NOMO-1 treated with dmso at 0.1 percent for 144 hours (cell line): Measurements from ENCODE around the gene DOCK2.
"Not testable (repeated sequence)": the region's sequence is repeated elsewhere in the genome, so short reads cannot be mapped to it uniquely, and the experiment has no call there.

Experiments used
- DNase-seq: peaks from one replicate; lab custom pipeline; 2025; ENCODE audit not compliant: unreplicated experiment; lab: John Stamatoyannopoulos, UW

DOCK2 gene

DNA sequence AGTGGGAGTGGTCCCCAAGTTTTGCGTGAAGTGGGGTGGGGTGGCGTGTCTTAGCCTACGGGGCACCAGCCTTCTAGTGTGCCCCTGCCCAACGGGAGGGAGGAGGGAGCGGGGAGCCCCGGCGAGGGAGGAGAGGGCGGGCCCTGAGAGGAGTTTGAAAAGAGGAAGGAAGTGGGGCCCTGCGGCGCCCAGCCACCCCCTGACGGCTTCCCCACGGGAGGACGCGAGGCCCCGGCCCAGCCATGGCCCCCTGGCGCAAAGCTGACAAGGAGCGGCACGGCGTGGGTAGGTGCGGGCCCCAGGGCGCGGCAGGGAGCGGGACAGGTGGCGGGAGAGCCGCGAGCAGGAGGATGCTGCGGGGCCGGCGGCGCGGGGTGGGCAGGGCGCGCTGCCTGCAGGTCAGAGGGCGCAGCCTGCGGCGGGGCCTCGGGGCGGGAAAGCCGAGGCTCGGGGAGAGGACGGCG is at the start of gene DOCK2:
Gene DOCK2 (plus strand): TSS at position 191 of the 464 bp plus-strand sequence. CDS start 52 bp downstream, at position 243.
- DNase-seq = peak; percentile 84

GRCh38 chr5:169590602-169591001 is 46.5 kb upstream of the DOCK2 start:
- DNase-seq = no peak

DNA sequence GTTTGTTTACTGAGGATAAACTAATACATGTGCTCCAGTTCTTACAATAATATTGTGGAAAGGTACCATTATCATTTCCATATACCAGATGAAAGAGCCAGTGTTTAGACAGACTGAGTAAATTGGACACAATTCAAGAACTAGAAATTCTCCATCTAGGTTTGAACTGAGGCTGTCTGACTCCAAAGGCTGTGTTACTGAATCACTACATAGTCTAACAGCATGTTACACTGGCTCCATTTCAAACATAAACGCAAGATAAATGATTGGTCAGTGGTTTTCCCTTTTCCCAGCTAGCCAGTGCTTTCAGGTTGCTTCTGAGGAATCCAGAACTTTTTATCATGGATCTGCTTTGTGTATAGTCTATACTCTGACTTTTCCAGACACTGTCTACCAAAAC is 45.4 kb upstream of the DOCK2 start:
- no peak for DNase-seq

- no peak for DNase-seq
Observed at GRCh38 chr5:169592937-169593650, 44.0 kb upstream of the DOCK2 start.

DNA sequence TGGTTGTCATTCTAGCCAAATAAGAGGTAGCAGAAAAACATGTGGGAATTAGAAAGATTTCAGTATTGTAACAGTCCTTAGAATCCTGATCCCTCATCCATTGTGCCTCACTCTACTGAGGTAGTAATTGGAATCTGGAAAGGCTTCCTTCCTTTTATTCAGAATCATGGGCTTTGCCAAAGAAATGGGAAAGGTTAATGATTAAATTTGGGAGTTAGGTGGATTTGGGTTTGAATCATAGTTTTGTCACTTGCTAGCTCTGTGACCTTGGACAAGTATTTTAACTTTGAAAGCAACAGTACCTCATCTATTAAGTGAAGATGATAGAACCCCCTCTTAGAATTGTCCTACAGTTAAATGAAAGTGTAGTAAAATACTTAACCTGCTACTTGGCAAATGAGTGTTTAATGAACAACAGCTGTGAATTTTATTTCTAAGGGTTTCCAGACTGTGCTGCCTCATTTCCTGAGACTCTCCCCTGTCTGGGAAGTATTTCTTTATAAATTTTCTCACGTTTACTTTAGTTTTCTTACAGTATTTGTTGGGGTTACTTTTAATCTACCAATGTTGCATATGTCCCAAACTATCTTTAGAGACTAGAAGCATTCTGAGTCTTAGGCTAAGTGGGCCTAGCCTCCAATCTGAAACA is 41.8 kb upstream of the DOCK2 start:
- DNase-seq = no peak

DNA sequence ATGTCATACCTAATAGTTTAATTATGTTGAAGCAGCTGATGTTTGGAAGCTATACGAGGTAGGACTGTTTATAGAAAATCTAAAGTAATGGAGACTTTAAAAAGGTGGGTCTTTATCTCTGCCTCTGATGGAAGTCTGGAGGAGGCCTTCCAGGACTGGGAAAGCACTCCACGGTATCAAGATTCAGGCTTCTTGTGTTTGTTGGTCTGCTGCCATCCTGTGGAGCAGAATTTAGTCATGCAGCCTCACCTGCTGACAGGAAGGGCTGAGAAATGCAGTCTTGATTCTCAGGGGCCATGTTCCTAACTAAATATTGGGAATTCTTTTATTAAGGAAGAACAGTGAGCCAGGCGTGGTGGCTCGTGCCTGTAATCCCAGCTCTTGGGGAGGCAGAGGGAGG is 37.6 kb upstream of the DOCK2 start:
- no peak for DNase-seq

DNA sequence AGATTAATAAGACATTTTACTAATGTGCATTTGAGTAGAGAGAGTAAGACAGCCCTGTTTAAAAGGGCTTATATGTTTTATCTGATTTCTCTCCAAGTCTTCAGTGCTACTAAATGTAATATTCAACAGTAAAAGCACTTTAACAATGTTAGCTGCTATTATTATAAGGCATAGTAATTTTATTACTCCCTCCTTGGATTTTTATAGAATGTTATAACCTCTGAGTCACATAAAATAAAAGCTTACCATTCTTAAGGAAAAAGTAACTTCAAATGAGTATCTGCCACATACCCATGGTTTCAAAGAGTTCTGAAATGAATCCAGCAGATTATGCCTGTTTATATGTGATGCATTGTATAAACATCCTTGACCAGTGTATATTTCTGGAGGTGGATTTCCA is 34.5 kb upstream of the DOCK2 start:
- no peak for DNase-seq

DNA sequence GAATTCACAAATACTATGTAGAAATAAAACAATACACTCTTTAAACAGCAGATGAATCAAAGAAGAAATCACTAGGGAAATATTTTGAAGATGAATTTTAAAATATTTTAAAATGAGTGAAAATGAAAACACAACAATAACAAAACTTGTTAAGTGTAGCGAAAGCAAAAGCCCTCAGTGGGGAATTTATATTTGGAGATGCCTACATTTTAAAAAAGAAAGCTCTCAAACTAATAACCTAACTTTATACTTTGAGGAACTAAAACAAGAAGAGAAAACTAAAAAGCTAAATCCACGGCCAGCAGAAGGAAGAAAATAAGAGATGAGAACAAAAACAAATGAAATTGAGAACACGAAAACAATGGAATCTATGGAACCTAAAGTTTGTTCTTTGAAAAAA is 30.8 kb upstream of the DOCK2 start:
- DNase-seq = no peak

- no peak for DNase-seq
Observed at GRCh38 chr5:169607882-169608281, 29.2 kb upstream of the DOCK2 start.

GRCh38 chr5:169609716-169610115 is 27.4 kb upstream of the DOCK2 start:
- no peak for DNase-seq

GRCh38 chr5:169610606-169611005 is 26.5 kb upstream of the DOCK2 start:
- DNase-seq = no peak

DNA sequence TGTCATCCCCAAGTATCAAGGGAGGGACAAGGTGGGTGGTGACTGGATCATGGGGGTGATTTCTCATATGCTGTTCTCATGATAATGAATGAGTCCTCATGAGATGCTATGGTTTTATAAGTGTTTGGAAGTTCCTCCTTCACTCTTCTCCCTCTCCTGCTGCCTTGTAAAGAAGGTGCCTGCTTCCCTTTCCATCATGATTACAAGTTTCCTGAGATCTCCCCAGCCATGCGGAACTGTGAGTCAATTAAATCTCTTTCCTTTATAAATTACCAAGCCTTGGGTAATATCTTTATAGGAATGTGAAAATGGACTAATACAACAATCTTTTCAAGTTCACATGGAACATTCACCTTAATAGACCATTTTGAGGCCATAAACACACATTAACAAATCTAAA is 21.5 kb upstream of the DOCK2 start:
- DNase-seq = no peak

DNA sequence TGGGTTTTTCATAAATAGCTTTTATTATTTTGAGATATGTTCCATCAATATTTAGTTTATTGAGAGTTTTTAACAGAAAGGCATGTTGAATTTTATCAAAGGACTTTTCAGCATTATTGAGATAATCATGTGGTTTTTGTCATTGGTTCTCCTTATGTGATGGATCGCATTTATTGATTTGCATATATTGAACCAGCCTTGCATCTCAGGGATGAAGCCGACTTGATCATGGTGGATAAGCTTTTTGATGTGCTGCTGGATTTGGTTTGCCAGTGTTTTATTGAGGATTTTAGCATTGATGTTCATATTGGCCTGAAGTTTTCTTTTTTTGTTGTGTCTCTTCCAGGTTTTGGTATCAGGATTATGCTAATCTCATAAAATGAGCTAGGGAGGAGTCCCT is 12.8 kb upstream of the DOCK2 start:
- not testable (repeated sequence) for DNase-seq

DNA sequence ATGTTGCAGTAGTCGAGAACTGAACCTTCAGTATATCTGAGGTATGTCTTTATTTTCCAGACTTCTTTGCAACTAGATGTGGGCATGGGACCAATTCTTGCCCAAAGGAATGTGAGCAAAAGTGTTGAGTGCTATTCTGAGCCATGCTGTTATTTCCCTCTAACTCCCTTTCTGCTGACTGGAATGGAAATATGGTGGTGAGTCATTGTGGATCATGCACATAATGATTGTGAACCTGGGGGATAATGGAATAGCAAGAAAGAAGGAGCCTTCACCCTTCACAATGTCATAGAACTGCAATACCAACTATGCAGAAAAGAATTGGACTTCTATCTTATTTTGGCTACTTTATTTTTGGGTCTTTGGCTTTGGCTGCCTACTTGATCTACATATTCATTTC is 10.3 kb upstream of the DOCK2 start:
- no peak for DNase-seq

GRCh38 chr5:169627551-169627950 is 9.5 kb upstream of the DOCK2 start:
- no peak for DNase-seq

DNA sequence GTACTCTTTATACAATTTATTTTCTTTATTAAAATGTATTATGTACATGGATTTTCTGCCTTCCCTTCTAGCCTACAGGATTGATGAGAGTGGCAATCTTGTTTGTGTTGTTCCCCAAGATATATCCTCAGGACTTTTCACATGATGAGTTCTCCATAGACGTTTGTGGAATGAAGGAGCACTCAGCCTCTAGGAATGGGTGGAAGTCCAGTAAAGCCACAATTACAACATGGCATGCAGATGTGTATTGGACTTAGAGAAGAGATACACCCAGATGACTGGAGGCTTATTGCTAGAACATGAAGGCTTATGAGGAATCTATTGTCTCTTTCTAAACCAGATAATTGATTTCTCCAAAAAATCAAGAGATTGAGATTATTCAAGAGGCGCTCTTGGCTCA is 8.2 kb upstream of the DOCK2 start:
- DNase-seq = no peak

GRCh38 chr5:169629847-169630548 is 7.1 kb upstream of the DOCK2 start:
- no peak for DNase-seq

DNA sequence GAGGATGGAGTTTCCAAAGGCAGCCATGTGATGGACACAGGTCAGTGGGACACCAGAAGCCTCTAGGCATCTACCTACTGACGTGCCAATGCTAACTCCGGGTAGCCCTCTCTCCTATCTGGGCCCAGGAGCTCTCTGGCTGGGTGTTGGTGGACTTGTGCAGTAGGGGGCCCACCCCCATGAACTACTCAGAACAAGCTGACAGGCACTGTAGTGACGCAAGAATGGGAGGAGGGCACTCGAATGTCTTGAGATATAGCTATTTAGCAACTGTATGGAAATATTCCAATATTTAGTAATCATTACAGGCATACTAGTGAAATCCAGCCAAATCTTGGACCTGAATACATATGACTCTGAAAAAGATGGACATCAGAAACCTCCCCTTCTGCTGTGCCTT is 5.7 kb upstream of the DOCK2 start:
- no peak for DNase-seq

DNA sequence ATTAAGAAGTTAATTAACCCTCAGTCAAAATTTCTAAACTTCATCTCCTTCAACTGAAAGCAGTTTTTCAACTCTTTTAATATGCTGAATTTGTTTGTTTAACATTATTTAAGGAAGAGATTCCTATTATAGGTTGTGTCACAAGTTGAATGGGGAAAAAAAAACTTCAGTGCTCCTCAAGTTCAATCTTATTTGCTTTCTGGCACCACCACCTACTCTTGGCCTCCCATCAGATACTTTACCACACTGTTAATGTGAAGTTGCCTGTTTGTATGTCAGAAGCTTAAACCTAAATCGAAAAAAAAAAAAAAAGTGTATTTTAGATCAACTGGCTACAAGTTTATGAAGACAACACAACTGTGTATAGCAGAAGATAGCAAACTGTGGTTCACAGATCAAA is 4.1 kb upstream of the DOCK2 start:
- no peak for DNase-seq

DNA sequence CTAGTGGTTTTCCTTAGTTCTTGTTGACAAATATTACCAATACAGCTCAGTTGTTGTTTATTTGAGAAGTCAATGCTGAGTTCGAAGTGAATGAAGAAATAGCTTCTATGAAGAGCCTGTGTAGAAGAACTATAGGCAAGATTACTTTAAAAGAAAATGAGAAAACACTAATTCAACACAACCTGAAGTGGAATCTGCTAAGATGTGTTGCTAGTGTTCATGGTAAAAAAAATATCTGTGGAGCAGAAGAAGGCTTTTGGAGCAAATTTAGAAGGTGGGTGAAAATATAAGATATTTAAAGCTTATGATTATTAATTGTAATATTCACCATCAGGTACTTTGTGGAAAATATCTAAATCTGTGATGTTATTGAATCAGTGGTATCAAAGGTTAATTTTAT is 2.5 kb upstream of the DOCK2 start:
- DNase-seq = no peak

DNA sequence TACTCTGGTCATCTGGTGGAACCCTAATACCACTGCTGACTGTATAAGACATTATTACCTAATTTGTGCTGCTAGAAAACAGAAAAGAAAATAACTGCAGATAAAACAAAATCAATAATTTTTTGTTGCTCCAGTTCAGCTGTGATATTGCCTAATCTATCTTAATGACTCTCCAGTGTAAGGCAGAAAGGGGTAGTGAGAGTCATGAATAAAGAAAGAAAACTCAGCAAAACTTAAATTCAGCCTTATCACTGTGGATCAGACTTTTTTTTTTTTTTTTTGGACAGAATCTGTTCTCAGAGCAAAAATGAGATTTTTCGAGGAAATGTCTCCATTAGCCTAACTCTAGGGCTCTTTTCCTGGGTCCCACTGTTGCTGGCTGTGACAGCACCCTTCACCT is 1.1 kb upstream of the DOCK2 start:
- peak; percentile 50 for DNase-seq

- no peak for DNase-seq
Observed at GRCh38 chr5:169636477-169637084, 494 bp upstream of the DOCK2 start.
